Type B pancreatic cell (in vitro differentiated cells): ENCODE data around the gene CR1. TPM values are rescaled to one million over a fixed set of nuclear protein-coding genes. Genes with fewer than 3 reads are reported as not detected.

Experiments used
- DNase-seq: peaks from one replicate; pipeline ENCODE4 v3.0.0; 2021; ENCODE audit warnings: mixed read lengths; ENCODE audit not compliant: unreplicated experiment; ENCODE audit errors: extremely low spot score
- H3K27ac Mint-ChIP-seq: 2 replicates; pipeline ENCODE4 v1.8.0; 2021; ENCODE audit warnings: mild to moderate bottlenecking, mixed read lengths
- H3K27me3 Mint-ChIP-seq: 2 replicates; pipeline ENCODE4 v1.8.0; 2021; ENCODE audit warnings: mixed read lengths
- H3K36me3 Mint-ChIP-seq: 2 replicates; pipeline ENCODE4 v1.8.0; 2021; ENCODE audit warnings: mixed read lengths
- H3K4me1 Mint-ChIP-seq: one replicate; pipeline ENCODE4 v1.8.0; 2021; ENCODE audit warnings: mixed read lengths; ENCODE audit not compliant: unreplicated experiment
- H3K4me3 Mint-ChIP-seq: 2 replicates; pipeline ENCODE4 v1.8.0; 2021; ENCODE audit warnings: mild to moderate bottlenecking, mixed read lengths
- H3K9me3 Mint-ChIP-seq: 2 replicates; pipeline ENCODE4 v1.8.0; 2021; ENCODE audit warnings: mixed read lengths
- long read RNA-seq: library from polyadenylated mRNA; unstranded; transcript quantifications from one replicate; pipeline ENCODE4 v2.0.0, GENCODE V29; 2020
- total RNA-seq: library from RNA; stranded (reverse); gene quantifications from 2 replicates; pipeline ENCODE4 v1.2.1, GENCODE V29; 2021; ENCODE audit warnings: low replicate concordance
- TF ChIP-seq, protein P1 (sequence below): fragments of 200-600 bp; sonication (generic); conservative IDR thresholded peaks from 2 replicates; pipeline ENCODE4 v1.5.0; 2021; ENCODE audit warnings: antibody characterized with exemption, mild to moderate bottlenecking

CR1 gene
- 0.02 and 0.56 TPM in 2 replicates for total RNA-seq
- long read RNA-seq: 0 reads

DNA sequence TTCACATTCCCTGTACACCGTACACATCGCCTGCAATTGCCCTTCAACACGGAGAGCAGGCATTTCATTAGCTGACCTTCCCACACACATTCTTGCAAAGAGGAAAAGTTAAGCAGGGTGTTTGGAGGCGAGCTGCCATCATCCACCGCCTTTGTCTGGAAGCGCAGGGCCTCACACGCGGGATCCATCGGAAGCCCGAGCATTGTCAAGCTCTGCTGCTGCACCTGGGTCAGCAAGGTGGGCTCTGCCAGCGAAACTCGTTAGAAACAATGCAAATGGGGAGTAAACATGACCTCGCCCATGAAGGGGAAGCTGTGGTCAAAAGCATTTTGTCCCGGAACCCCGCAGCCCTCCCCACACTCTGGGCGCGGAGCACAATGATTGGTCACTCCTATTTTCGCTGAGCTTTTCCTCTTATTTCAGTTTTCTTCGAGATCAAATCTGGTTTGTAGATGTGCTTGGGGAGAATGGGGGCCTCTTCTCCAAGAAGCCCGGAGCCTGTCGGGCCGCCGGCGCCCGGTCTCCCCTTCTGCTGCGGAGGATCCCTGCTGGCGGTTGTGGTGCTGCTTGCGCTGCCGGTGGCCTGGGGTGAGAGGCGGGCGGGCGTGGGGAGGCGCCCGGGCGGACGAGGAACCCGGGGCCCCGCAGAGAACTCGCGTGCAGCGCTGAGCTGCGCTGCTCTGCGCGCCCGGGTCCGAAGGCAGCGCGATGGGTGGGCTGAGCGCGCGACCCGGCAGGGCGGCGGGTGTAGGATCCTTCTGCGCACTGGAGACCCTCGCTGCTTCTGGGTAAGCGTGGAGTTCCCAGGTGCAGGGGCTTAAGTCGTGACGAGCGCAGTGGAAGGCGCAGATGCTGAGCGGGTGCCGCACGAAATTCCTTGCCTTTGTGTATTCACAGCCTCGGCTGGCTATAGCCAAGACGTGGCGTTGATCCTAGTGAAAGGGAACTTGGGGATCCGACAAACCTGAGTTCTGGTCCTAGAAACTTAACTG lies at the start of gene CR1:
Gene CR1, plus strand, starts transcription at position 357 of the 992 bp plus-strand sequence. Its CDS starts 111 bp downstream, at position 468.
- peaks cover 50% of the 10 kb centered on the region for H3K27me3 Mint-ChIP-seq
- peak within 1 kb of the TSS; percentile 82 for H3K4me3 Mint-ChIP-seq
- TF ChIP-seq, protein P1, sequence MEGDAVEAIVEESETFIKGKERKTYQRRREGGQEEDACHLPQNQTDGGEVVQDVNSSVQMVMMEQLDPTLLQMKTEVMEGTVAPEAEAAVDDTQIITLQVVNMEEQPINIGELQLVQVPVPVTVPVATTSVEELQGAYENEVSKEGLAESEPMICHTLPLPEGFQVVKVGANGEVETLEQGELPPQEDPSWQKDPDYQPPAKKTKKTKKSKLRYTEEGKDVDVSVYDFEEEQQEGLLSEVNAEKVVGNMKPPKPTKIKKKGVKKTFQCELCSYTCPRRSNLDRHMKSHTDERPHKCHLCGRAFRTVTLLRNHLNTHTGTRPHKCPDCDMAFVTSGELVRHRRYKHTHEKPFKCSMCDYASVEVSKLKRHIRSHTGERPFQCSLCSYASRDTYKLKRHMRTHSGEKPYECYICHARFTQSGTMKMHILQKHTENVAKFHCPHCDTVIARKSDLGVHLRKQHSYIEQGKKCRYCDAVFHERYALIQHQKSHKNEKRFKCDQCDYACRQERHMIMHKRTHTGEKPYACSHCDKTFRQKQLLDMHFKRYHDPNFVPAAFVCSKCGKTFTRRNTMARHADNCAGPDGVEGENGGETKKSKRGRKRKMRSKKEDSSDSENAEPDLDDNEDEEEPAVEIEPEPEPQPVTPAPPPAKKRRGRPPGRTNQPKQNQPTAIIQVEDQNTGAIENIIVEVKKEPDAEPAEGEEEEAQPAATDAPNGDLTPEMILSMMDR: no peak
- H3K36me3 Mint-ChIP-seq: no peaks in the 10 kb centered on the region
- H3K9me3 Mint-ChIP-seq: peaks cover 5% of the 10 kb centered on the region
- peak within 1 kb of the TSS; percentile 8 for H3K27ac Mint-ChIP-seq
- no peaks in the 10 kb centered on the region for H3K4me1 Mint-ChIP-seq
- DNase-seq: peak; percentile 71

GRCh38 chr1:207453710-207454045 lies 42.3 kb upstream of the CR1 start:
- TF ChIP-seq, protein P1: no peak
- no peaks in the 10 kb centered on the region for H3K36me3 Mint-ChIP-seq
- peaks cover 46% of the 10 kb centered on the region for H3K27me3 Mint-ChIP-seq
- peak overlapping the region; percentile 79 for H3K4me3 Mint-ChIP-seq
- no peak for DNase-seq
- H3K4me1 Mint-ChIP-seq: peaks cover 4% of the 10 kb centered on the region
- H3K27ac Mint-ChIP-seq: no peak overlapping the region
- H3K9me3 Mint-ChIP-seq: no peaks in the 10 kb centered on the region

GRCh38 chr1:207454046-207454964 lies 41.7 kb upstream of the CR1 start, which contains the start of gene CR2:
CR2 (plus strand) TSS chr1:207454328; CDS start chr1:207454419, 91 bp downstream.
- Mint-ChIP-seq H3K9me3 (no peaks in the 10 kb centered on the region), H3K36me3 (no peaks in the 10 kb centered on the region), H3K4me1 (peaks cover 4% of the 10 kb centered on the region), H3K27me3 (peaks cover 46% of the 10 kb centered on the region), H3K4me3 (peak within 1 kb of the TSS; percentile 79), H3K27ac (no peak within 1 kb of the TSS)
- peak; percentile 67 for DNase-seq
- TF ChIP-seq, protein P1: peak; percentile 40

DNA sequence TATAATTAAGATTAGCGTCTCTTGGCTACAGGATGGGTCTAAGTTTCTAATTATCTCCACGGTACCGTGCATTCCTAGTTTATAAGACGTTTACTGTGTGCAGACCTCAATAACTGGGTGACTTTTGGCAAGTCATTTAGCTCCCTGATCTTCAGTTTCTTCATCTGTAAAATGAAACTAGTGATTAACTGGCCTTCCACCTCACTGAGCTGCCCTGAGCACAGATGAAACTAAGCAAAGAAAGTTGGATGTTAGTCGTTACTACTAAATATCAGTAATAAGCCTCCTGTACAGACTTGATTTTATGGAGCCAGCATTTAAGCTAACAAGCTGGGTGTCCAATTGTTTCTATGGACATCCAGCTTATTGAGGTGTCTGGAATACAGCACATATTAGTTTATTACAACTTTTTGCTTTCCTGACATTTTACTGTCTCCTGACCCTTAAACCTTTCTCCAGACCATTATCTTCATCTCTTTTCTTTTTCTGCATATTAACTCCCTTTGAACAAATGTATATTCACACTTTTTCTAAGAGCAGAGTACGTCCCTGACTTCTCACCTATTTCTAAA lies 40.7 kb upstream of the CR1 start:
- Mint-ChIP-seq H3K4me3 (peak overlapping the region; percentile 74), H3K4me1 (peaks cover 4% of the 10 kb centered on the region), H3K27me3 (peaks cover 42% of the 10 kb centered on the region), H3K9me3 (no peaks in the 10 kb centered on the region), H3K36me3 (no peaks in the 10 kb centered on the region), H3K27ac (no peak overlapping the region)
- TF ChIP-seq, protein P1: no peak
- no peak for DNase-seq

DNA sequence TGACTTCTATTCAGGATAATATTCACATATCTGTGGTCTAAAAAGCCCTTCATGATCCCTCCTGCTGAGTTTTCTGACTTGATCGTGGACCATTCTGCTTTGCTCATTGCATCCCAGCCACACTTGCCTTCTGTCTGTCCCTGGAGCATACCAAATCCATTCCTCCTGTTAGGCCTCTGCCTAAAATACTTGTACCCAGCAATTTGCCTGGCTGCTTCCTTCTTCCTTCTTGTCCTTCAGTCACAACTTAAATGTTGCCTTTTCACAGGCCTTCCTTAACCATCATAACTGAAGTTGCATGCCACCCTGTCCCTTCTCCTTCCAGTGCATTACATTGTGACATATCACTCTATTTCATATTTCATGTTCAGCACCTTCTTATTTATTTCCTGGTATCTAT lies 37.5 kb upstream of the CR1 start:
- H3K36me3 Mint-ChIP-seq: no peaks in the 10 kb centered on the region
- no peak overlapping the region for H3K4me3 Mint-ChIP-seq
- no peak for DNase-seq
- no peaks in the 10 kb centered on the region for H3K9me3 Mint-ChIP-seq
- H3K27ac Mint-ChIP-seq: no peak overlapping the region
- peaks cover 4% of the 10 kb centered on the region for H3K4me1 Mint-ChIP-seq
- peaks cover 26% of the 10 kb centered on the region for H3K27me3 Mint-ChIP-seq
- TF ChIP-seq, protein P1: no peak
